Loucy (cell line): ENCODE results near the gene PATE4.

Experiments used
- CTCF ChIP-seq: fragments of 200-600 bp; sonication (generic); conservative IDR thresholded peaks from 2 replicates; pipeline ENCODE4 v1.5.1; 2014; ENCODE audit warnings: mild to moderate bottlenecking, antibody characterized with exemption, low read length
- EZH2phosphoT487 ChIP-seq: fragments of 200-600 bp; IDR thresholded peaks from 2 replicates; pipeline ENCODE4 v1.6.1; 2018; ENCODE audit warnings: antibody characterized with exemption, mild to moderate bottlenecking, moderate library complexity, borderline replicate concordance

- TF ChIP-seq CTCF (no peak), EZH2phosphoT487 (no peak)
Measured at GRCh38 chr11:125833016-125833415, at the start of gene PATE4.
